Activated T-cell treated with anti-CD3 and anti-CD28 coated beads for 24 hours (primary cell): Measurements from ENCODE around the gene PALD1.
"Not testable (repeated sequence)": the region's sequence is repeated elsewhere in the genome, so short reads cannot be mapped to it uniquely, and the experiment has no call there.

Experiments
- DNase-seq: peaks from one replicate; pipeline ENCODE4 v3.0.0-alpha.2; 2020; ENCODE audit warnings: low read depth

The PALD1 gene

GRCh38 chr10:70614364-70614763, 135.8 kb downstream of the PALD1 start:
- DNase-seq: not testable (repeated sequence)

GRCh38 chr10:70615211-70615610, 136.6 kb downstream of the PALD1 start:
- no peak for DNase-seq

- DNase-seq: no peak
These were observed 137.4 kb downstream of the PALD1 start for GRCh38 chr10:70615784-70616522.

GRCh38 chr10:70616761-70617160, 138.2 kb downstream of the PALD1 start:
- no peak for DNase-seq
